ENCODE results near the gene RCOR2. TPM values are rescaled to one million over a fixed set of nuclear protein-coding genes. Genes with fewer than 3 reads are reported as not detected.

Gene RCOR2
- total and polyA plus RNA-seq, 2 of the 13 experiments (the other 11 are each of a cell fraction or from before 2014, with no cell fraction given), result 8.3 to 8.5 TPM

- TF ChIP-seq, protein P1, sequence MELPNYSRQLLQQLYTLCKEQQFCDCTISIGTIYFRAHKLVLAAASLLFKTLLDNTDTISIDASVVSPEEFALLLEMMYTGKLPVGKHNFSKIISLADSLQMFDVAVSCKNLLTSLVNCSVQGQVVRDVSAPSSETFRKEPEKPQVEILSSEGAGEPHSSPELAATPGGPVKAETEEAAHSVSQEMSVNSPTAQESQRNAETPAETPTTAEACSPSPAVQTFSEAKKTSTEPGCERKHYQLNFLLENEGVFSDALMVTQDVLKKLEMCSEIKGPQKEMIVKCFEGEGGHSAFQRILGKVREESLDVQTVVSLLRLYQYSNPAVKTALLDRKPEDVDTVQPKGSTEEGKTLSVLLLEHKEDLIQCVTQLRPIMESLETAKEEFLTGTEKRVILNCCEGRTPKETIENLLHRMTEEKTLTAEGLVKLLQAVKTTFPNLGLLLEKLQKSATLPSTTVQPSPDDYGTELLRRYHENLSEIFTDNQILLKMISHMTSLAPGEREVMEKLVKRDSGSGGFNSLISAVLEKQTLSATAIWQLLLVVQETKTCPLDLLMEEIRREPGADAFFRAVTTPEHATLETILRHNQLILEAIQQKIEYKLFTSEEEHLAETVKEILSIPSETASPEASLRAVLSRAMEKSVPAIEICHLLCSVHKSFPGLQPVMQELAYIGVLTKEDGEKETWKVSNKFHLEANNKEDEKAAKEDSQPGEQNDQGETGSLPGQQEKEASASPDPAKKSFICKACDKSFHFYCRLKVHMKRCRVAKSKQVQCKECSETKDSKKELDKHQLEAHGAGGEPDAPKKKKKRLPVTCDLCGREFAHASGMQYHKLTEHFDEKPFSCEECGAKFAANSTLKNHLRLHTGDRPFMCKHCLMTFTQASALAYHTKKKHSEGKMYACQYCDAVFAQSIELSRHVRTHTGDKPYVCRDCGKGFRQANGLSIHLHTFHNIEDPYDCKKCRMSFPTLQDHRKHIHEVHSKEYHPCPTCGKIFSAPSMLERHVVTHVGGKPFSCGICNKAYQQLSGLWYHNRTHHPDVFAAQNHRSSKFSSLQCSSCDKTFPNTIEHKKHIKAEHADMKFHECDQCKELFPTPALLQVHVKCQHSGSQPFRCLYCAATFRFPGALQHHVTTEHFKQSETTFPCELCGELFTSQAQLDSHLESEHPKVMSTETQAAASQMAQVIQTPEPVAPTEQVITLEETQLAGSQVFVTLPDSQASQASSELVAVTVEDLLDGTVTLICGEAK (IDR thresholded peaks at IDR 0.05), result no peak
- TF ChIP-seq, protein P1 (CRISPR knock-in tag; IDR thresholded peaks at IDR 0.05), result peak; percentile 70
- TF ChIP-seq, protein P2, sequence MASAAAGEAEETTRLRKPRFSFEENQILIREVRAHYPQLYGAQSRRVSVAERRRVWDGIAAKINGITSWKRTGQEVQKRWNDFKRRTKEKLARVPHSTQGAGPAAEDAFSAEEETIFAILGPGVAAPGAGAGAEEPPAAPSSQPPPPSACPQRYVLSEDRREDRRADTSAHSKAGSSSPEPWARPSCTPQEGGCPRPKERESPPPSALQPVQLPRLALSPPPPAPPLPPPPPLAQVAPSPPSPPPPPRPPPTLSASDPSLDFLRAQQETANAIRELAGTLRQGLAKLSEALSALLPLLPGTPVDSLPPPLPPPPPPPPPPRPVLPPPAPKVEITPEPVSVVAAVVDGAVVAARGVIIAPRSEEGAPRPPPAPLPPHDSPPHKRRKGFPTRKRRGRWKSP (CRISPR knock-in tag; IDR thresholded peaks at IDR 0.05), result peak; percentile 48; the same call in 1 of the 2 replicates
- TF ChIP-seq ZNF619 (CRISPR knock-in tag; IDR thresholded peaks at IDR 0.05) (no peak), RXRB (CRISPR knock-in tag; IDR thresholded peaks at IDR 0.05; ENCODE audit: borderline replicate concordance) (peak; percentile 50; the same call in 1 of the 2 replicates), TAF1 (CRISPR knock-in tag; IDR thresholded peaks at IDR 0.05) (peak; percentile 43), TARDBP (CRISPR knock-in tag; IDR thresholded peaks at IDR 0.05) (peak; percentile 74; the same call in 1 of the 2 replicates), SRY (CRISPR knock-in tag; IDR thresholded peaks at IDR 0.05) (0 out of 2 replicates have a peak, but pooled peaks have one; percentile 35), SAFB2 (CRISPR knock-in tag; IDR thresholded peaks at IDR 0.05; ENCODE audit: borderline replicate concordance, low read depth) (0 out of 2 replicates have a peak, but pooled peaks have one; percentile 31), RELA (CRISPR knock-in tag; IDR thresholded peaks at IDR 0.05) (no peak), KLF9 (CRISPR knock-in tag; IDR thresholded peaks at IDR 0.05; ENCODE audit: low read depth) (no peak), ZNF629 (CRISPR knock-in tag; conservative IDR thresholded peaks at IDR 0.05) (no peak), ZNF574 (CRISPR knock-in tag; IDR thresholded peaks at IDR 0.05) (peak; percentile 68)
- TF ChIP-seq, protein P3, sequence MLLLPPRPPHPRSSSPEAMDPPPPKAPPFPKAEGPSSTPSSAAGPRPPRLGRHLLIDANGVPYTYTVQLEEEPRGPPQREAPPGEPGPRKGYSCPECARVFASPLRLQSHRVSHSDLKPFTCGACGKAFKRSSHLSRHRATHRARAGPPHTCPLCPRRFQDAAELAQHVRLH (CRISPR knock-in tag; IDR thresholded peaks at IDR 0.05; ENCODE audit: borderline replicate concordance, low read depth), result 0 out of 2 replicates have a peak, but pooled peaks have one; percentile 29
These were observed 2.5 kb upstream of the RCOR2 start (continued) for GRCh38 chr11:63919267-63920125.

Data from HepG2 (cell line).